Vagina (tissue), 2 donors: Measurements from ENCODE around the gene IL32.

Experiments
- POLR2A ChIP-seq, 2 donors: fragments of 450-650 bp; IDR thresholded peaks; one replicate each; pipeline ENCODE4 v1.6.1; 2017; ENCODE audit warnings: antibody characterized with exemption in 2 of 2, mild to moderate bottlenecking in 2 of 2, moderate library complexity in 2 of 2
- TF ChIP-seq, protein P1 (sequence below), 3 experiments: fragments of 450-650 bp in 2 of 3; fragments of 200-600 bp in 1 of 3; sonication (generic) in 1 of 3; IDR thresholded peaks; one replicate each; pipeline ENCODE4 v1.5.1; 2017 to 2019; ENCODE audit warnings: antibody characterized with exemption in 3 of 3, mild to moderate bottlenecking in 2 of 3, moderate library complexity in 2 of 3

DNA sequence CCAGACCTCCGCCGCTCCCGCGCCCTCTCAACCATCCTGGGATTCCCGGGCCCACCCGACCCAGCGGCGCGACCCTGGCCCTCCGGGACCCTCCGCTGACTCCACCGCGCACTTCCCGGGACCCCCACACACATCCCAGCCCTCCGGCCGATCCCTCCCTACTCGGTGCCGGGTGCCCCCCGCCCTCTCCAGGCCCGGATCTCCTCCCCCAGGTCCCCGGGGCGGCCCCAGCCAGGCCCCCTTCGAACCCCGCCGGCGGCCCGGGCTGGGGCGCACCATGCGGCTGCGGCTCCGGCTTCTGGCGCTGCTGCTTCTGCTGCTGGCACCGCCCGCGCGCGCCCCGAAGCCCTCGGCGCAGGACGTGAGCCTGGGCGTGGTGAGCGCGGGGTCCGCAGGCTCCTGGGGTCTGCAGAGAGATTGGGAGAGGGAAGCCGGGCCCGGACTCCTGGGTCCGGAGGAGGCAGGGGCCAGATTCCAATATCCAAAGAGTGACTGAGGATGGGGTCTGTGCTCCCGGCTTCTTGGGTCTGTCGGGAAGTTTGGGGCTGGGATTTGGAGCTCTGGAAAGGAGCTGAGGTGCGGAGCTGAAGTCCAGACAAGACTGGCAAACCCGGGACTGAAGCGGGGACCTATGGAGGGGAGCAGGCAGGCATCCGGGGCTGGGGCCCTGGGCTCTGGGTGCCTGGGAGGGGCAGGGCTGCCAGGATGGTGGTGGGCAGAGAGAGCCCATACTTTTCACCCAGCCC is 18.6 kb upstream of the IL32 start:
- TF ChIP-seq, protein P1, sequence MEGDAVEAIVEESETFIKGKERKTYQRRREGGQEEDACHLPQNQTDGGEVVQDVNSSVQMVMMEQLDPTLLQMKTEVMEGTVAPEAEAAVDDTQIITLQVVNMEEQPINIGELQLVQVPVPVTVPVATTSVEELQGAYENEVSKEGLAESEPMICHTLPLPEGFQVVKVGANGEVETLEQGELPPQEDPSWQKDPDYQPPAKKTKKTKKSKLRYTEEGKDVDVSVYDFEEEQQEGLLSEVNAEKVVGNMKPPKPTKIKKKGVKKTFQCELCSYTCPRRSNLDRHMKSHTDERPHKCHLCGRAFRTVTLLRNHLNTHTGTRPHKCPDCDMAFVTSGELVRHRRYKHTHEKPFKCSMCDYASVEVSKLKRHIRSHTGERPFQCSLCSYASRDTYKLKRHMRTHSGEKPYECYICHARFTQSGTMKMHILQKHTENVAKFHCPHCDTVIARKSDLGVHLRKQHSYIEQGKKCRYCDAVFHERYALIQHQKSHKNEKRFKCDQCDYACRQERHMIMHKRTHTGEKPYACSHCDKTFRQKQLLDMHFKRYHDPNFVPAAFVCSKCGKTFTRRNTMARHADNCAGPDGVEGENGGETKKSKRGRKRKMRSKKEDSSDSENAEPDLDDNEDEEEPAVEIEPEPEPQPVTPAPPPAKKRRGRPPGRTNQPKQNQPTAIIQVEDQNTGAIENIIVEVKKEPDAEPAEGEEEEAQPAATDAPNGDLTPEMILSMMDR (IDR thresholded peaks at IDR 0.05) = no peak
- no peak for TF ChIP-seq POLR2A (IDR thresholded peaks at IDR 0.05)
